ENCODE measurements around the gene IL1B. TPM values are rescaled to one million over a fixed set of nuclear protein-coding genes. Genes with fewer than 3 reads are reported as not detected.

IL1B gene
- total and polyA plus RNA-seq, 12 donors: 0.14 to 10.3 (median 0.64) TPM; not detected in 1

GRCh38 chr2:112824694-112825085 is 11.9 kb downstream of the IL1B start:
- intact Hi-C loops (cut with DNase I): no loop called here
- TF ChIP-seq, protein P1, sequence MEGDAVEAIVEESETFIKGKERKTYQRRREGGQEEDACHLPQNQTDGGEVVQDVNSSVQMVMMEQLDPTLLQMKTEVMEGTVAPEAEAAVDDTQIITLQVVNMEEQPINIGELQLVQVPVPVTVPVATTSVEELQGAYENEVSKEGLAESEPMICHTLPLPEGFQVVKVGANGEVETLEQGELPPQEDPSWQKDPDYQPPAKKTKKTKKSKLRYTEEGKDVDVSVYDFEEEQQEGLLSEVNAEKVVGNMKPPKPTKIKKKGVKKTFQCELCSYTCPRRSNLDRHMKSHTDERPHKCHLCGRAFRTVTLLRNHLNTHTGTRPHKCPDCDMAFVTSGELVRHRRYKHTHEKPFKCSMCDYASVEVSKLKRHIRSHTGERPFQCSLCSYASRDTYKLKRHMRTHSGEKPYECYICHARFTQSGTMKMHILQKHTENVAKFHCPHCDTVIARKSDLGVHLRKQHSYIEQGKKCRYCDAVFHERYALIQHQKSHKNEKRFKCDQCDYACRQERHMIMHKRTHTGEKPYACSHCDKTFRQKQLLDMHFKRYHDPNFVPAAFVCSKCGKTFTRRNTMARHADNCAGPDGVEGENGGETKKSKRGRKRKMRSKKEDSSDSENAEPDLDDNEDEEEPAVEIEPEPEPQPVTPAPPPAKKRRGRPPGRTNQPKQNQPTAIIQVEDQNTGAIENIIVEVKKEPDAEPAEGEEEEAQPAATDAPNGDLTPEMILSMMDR (IDR thresholded peaks at IDR 0.05): no peak
- no peak for DNase-seq
- no peaks in the 10 kb centered on the region for H3K9me3 ChIP-seq
- no peak overlapping the region for H3K4me3 ChIP-seq
- no peak overlapping the region for H3K27ac ChIP-seq
- H3K36me3 ChIP-seq: no peaks in the 10 kb centered on the region
- no peak for ATAC-seq
- peaks cover 0 to 23% (median 6%) of the 10 kb centered on the region in 7 donors for H3K27me3 ChIP-seq
- peaks cover 0 to 6% (median 0%) of the 10 kb centered on the region in 9 donors for H3K4me1 ChIP-seq

DNA sequence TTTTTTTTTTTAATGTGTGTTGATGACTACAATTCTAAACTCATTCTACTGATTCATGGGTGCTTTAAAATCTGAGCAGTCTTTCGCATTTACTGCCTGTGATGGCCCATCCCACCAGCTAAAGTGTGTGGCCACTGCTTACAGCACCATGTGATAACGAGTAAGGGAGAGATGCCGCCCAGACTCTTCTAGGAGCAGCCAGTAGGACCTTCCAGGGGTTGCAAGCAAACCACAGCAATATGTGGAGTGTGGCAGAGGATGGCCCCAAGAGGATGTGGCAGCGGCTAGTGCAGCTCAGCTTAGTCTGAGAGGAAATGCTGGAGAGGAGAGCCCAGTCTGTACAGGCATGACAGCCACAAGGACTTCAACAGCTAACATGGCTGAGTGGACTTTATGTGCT is 14.9 kb downstream of the IL1B start:
- Histone ChIP-seq H3K4me3 (no peak overlapping the region), H3K36me3 (no peaks in the 10 kb centered on the region), H3K27ac (no peak overlapping the region), H3K4me1 (peaks cover 0 to 11% (median 3%) of the 10 kb centered on the region in 9 donors), H3K9me3 (no peaks in the 10 kb centered on the region), H3K27me3 (peaks cover 0 to 7% (median 0%) of the 10 kb centered on the region in 7 donors)
- TF ChIP-seq, protein P1 (IDR thresholded peaks at IDR 0.05): no peak
- no peak for ATAC-seq
- no peak for DNase-seq
- intact Hi-C loops (cut with DNase I): no loop called here
- 81 to 87% methylated on average over 4 of the region's 4 CpGs for WGBS, 2 donors

DNA sequence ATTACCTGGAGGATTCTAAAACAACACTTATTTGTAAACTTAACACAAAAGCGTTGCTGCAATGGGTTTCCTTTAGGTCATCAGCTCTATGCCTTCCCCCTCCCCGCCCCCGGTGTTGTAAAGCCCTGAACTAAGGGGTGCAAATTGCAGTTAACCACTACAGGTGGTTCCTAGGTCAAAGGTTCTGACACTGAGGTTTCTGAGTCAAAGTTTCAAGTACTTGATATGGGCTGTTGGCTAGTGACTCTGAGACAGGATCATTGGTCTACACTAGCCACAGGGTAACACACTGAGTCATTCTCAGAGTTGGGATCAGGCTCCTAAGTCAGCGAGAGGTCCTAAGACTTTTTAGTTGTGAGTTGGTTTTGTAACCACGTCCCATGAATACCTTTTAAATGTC is 15.4 kb downstream of the IL1B start:
- H3K27ac ChIP-seq: no peak overlapping the region
- no peaks in the 10 kb centered on the region for H3K9me3 ChIP-seq
- H3K27me3 ChIP-seq: peaks cover 0 to 6% (median 0%) of the 10 kb centered on the region in 7 donors
- peaks cover 0 to 11% (median 3%) of the 10 kb centered on the region in 9 donors for H3K4me1 ChIP-seq
- WGBS, 2 donors: 90 to 92% methylated on average over 5 of the region's 5 CpGs
- H3K36me3 ChIP-seq: no peaks in the 10 kb centered on the region
- no peak overlapping the region for H3K4me3 ChIP-seq
- TF ChIP-seq, protein P1 (IDR thresholded peaks at IDR 0.05): no peak
- intact Hi-C loops (cut with DNase I): no loop called here
- ATAC-seq (no peak), DNase-seq (no peak)

DNA sequence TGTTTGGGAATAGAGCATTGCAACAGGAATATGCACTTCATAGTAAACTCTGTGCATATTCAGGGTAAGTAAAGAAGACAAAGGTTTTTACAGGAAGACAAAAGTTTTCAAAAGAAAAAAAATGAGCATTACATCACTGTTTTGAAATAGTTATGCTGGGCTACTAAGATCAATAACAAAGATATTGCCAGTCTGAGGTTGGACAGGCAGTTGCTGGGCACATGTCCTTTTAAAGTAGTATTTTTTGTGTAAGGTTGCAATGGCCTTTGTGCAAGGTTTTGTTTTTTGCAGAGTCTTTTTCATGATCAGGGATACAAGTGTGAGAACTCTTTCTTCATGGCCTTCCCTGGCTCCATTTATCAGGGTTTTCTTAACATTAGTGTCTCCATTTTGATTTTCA is 16.2 kb downstream of the IL1B start:
- intact Hi-C loops (cut with DNase I): no loop called here
- ATAC-seq (no peak), DNase-seq (no peak)
- Histone ChIP-seq H3K27me3 (peaks cover 0 to 6% (median 0%) of the 10 kb centered on the region in 7 donors), H3K4me1 (peaks cover 0 to 11% (median 3%) of the 10 kb centered on the region in 9 donors), H3K4me3 (no peak overlapping the region), H3K36me3 (no peaks in the 10 kb centered on the region), H3K27ac (no peak overlapping the region), H3K9me3 (no peaks in the 10 kb centered on the region)
- TF ChIP-seq, protein P1 (IDR thresholded peaks at IDR 0.05): no peak
